Activated CD4-positive, alpha-beta T cell treated with anti-CD3 and anti-CD28 coated beads, Interleukin-2, Interleukin-4, amounts not matched to agents 100 ng/mL and 50 ng/mL, durations not matched to agents 16 hours and 8 hours (primary cell): ENCODE data around the gene SLC6A6.

Source experiments
- DNase-seq: peaks from one replicate; pipeline ENCODE4 v3.0.0-alpha.2; 2020; ENCODE audit warnings: low spot score

SLC6A6 gene

DNA sequence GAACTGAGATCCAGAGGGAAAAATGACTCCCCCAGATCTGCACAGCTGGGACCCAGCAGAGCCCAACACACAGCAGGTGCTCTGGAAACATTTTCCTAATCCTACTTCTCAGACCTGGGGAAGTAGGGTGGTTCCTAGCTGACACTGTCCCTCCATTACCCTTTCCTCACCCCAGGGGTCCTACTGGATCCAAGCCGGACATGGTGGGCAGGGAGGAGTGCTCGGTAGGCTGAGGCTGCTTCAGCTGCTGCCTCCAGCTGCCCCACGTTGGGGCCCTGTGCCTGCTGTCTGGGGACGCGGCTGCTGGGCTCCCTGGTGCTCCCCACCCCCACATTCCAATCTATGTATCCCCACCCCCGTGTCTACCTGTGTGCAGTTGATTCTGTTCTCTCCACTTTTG, 29.8 kb upstream of the SLC6A6 start:
- no peak for DNase-seq

DNA sequence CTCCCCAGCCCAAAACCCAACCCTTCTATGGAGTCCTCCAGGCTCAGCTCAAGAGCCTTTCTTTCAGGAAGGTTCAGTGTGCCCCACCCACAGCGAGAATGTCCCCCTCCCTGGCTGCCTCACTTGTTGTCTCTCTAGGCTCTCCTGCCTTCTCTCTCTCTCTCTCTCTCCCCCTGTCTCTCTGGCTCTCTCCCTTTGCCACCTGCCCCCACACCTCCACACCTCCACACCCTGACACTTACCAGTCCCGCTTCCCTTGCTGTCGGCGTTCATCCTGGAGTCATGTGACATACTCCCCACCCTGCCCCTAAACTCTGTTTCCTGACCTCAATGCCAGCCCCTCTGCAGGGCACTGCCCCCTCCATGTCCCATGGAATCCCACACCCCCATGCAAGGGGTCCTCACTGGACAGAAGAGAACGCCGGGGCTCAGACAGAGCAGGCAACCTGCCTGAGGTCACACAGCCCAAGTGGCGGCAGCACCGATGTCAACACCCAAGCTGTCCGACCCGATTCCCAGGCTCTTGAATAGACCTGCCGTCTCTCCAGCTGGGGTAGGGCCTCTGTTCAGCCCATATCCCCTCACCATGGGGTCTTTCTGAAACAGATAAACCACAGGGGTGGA, 28.5 kb upstream of the SLC6A6 start:
- DNase-seq: no peak

DNA sequence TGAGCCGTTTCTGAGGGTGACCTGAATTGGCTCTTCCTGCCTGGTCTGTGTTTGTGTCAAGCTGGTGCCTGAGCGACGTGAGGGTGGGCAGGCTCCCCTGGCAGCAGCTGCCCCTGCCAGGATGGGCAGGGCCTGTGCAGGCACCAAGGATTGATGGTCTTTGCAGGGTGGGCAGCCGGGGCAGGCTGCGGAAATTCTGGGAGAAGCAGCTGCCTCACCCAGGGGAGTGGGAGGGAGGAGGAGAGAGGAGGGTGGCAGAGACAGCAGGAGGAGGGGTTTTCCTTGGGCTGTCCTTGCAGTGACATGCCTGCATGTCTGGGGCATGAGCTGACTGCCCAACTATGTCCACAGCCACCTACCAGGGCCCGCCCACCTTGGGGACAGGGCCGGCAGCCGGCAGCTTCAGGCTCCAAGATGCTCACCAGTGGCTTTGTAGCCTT, 27.9 kb upstream of the SLC6A6 start:
- no peak for DNase-seq

DNA sequence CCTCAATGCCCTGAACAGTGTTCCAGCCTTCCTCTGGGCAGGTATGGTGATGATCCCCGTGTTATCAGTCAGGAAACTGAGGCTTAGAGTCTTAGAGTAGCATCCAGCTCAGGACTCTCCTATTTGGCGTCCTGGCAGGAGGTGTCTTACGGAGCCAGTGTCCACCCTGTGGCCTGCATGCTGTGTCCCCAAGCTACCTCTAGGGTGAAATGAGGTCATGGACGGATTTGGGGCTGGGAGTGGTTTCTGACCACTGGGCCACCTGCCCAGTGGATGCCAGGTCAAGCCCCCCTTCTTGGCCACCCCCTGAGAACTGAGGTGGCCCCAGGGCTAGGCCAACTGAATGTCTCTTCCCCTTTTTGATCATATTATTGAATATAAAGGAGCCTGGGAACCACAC, 27.2 kb upstream of the SLC6A6 start:
- DNase-seq: no peak

DNA sequence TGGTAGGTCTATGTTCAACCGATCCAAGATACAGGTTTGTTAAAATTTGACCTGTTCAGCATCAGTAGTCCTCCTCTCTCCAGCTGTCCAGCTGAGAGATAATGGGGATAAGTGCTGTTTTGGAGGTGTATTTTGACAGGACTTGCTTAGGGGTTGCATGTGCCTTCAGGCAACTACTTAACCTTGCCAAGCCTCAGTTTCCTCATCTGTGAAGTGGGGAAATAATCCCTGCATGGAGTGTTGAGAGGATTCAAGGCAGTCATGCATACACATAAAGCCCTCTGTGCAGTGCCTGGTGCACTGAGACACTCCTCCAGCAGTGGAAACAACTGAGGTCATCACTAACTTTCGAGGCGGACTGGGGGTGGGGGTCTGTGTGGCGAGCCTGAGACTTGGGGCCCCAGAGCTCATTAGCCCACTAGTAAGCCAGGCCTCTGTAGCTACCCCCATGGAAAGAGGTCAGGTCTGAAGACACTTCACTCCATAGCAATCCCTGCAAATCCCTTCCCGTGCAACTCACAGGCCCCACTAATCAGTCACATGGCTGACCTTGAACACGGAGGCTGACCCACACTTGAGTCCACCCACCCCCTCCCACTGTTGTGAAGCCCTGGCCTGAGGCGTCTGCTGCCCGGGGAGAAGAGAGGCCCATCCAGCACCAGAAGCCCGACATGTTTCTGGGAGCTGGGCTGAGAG, 25.9 kb upstream of the SLC6A6 start:
- DNase-seq: no peak

DNA sequence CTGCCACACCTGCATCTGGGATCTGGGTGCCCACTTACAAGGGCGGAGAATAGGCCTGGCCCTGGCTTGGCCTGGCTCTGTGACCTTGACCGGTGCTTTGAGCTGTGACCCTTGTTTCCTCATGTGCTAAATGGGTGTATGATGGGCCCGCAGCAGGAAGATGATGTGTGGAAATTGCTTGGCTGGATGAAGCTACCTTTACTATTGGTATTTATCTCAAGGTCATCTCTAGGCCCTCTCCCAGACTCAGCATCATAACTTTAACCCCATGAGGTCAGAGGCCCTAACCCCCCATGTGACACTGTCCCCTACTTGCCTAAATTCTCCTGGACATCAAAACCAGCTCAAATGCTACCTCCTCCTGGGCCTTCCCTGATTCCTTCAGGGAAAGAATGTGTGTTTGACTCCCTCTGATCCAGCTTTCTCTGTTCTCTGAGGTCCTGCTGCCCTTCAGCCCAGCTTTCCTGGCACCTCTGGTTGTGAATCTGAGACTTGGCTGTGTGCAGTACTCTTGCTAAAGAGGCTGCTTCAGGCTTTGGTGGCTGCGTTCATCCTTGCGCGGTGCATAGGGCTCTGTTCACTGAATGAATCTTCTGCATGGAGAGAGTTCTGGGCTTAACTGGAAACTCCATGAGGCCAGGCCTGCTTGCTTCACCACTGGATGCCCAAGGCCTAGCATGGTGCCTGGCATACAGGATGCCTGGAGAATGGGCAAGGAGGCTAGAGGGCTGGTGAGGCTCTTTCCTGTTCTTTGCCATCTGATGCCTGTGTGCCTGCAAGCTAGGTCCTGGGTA, 25.2 kb upstream of the SLC6A6 start:
- DNase-seq: no peak

DNA sequence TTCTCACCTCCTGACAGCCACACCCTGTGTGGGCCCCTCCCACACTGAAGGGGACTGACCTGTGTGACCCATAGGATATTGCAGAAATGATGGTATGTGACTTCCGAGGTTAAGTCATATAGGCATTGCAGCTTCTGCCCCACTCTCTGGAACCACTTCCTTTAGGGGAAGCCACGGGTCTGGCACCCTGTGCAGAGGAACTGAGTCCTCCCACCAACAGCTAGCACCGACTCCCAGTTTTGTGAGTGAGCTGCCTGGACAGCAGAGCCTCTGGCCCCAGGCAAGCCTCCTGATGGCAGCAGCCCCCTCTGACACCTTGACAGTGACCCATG, 24.6 kb upstream of the SLC6A6 start:
- DNase-seq: peak; percentile 71

DNA sequence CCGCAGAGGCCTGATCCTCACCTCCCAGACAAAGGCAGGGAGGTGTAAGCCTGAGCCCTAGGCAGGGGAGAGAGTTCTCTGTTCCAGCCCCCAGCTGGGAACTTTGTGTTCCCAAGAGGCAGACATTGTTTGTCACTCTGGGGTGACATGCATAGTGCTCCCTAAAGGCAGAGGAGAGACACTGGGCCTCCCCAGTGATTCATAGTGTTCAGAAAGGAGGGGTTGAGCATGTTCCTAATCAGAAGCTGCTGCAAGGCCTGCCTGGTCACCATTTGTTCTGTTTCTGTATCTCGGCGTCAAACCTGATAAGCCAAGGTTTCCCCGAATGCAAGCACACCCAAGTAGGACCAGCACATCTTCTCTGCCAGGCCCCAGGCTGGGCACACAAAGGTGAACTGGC, 24.0 kb upstream of the SLC6A6 start:
- no peak for DNase-seq

DNA sequence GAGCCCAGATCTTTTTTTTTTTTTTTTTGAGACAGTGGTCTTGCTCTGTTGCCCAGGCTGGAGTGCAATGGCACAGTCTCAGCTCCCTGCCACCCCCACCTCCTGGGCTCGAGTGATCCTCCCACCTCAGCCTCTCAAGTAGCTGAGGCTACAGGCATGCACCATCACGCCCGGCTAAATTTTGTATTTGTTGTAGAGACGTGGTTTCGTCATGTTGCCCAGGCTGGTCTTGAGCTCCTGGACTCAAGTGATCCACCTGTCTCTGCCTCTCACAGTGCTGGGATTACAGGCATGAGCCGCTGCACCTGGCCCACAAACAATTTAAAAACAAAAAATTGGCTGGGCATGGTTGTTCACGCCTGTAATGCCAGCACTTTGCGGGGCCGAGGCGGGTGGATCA, 22.6 kb upstream of the SLC6A6 start:
- no peak for DNase-seq

DNA sequence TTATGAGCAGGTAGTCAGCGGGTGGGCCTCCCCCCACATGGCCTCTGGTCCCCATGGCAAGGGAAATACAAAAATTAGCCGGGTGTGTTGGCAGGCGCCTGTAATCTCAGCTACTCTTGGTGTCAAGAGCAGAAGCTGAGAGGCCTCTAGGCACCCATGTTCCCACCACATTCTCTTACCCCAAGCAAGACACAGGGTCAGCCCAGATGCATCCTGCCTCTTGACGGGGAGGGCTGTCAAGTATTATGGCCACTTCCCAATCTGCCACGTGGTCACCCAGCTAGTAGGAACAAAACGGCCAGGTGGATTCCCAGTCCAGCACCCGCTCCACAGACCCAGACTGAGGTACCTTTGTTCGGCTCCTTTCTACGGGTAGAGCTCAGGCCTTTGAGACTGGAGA, 16.2 kb upstream of the SLC6A6 start:
- no peak for DNase-seq

DNA sequence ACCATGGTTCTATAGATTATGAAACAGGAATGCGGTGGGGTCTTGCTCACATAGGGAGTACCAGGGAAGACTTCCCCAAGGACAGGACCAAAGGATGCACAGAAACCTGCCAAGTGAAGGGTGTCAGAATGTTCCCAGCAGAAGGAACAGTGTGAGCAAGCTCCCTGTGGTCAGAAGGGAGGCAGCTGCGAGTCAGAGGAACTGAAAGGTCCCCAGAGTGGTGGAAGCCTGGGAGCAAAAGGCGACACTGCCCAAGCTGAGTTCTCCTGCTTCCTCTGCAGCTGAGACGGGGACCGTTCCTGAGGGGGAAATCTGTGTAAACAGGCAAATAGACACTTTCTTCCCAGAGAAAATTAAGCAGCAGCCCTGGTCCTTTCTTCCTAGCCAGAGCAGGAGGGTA, 14.2 kb upstream of the SLC6A6 start:
- DNase-seq: no peak

DNA sequence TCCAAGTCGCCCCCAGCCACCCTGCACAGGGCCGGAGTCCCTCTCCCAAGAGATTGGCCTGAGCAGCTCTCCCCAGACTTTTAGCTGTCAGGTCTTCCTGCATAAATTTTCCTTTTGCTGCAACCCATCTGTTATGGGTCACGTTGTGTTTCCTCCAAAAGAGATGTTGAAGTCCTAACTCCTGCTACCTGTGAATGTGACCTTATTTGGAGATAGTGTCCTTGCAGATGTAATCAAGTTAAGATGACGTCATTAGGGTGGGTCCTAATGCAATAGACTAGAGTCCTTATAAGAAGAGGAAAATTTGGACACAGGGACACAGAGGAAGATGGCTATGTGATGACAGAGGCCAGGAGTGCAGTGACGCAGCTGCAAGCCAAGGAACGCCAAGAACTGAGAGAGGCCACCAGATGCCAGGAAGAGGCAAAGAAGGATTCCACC, 13.2 kb upstream of the SLC6A6 start:
- DNase-seq: no peak

DNA sequence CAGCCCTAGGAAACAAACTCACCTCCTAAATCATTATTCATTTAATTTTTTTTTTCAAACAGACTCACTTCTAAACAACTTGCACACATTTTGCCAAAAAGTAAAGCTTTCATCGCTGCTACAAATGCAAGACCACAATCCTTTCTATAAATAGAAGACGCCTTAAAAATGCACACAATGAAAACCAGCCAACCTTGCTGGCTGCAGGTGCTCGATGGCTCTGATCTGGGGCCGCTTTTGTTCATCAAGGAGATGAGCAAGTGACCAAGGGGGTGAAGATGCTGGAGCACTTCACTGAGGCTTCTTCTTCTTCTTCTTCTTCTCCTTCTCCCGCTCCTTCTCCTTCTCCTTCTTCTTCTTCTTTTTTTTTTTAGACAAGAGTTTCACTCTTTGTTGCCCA, 12.7 kb upstream of the SLC6A6 start:
- DNase-seq: no peak

DNA sequence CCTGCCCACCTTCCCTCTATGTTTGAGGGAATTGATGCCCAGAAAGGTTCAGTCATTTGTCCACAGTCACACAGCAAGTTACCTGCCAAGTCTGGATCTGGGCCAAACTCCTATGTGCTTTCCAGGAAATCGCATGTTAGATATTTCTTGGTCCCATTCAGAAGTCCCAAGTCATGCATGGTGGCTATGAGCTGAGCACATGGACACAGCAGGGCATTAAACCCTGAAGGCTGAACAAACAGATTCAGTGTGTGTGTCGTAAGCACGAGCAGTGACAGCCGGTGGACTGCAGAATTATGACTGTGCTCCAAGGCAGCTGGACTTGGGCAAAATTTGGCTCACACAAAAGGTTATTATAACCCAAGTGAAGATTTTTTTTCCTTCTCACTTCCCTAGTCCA, 11.4 kb upstream of the SLC6A6 start:
- no peak for DNase-seq

DNA sequence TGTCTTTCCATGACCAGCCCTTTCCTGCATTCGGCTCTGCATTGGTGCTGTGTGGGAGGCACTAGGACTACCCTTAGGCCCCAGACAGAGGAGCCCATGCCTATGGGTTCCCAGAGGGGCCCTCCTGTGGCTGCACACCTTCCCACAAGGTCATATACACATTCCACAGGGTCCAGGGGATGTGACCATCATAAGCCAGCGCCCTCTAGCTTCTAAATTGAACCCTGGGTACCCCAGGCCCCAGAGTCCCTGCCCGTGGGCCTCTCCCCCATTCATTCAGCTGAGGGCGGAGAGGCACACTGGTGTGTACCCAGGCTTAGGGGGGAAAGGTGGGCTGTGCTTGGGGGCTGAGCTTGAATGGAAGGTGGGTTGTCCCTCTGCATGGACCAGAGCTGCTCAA, 10.2 kb upstream of the SLC6A6 start:
- DNase-seq: no peak

DNA sequence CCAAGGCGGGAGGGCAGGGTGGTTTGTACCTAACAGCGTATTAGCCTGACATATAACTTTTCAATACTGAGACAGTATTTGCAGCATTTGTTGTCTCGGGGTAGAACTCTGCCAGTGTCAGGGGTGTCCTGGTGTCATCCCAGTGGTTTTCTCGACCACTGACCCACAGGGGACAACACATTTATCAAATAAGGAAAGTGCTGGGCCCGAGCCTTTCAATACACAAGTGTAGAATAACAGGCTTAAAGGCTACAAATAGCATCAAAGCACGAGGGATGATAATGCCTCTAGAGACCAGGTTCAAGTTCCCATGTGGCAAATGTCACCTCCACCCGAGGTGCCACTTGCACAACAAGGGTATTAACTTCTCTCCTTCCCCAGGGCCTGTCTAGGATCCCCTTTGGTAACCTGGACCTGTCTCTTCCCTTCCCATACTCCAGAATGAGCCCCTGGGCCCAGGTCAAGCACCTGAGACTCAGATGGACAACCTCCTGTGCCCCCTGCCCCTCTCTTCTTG, 9.5 kb upstream of the SLC6A6 start:
- DNase-seq: no peak

DNA sequence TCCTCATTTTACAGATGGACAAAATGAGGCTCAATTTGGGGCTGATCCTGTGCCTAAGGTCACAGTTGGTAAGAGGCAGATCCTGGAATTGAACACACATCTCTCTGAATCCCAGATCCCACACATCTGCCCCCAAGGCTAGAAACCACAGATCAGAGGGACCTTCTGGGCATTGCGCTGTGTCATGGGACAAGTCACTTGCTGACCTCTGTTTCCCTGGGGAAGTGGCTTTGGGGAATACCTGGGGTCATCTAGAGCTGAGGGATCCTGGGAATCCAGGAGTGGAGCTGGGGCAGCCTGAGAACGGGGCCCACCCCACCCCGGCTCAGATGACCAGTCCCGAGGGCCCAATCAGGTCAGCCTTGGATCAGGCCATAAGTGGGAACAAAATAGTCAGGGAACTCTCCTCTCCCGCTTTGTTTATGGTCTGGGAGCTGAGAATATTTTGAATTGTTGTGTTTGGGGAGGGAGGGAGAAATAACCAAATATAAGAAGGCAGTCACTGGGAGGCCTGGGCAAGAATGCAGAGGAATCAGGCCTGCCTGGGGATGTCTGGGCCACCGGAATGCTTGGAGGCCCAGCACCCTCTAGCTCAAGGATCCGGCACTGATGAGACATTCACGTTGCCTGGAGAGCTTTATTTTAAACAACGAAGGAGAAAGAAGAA, 8.8 kb upstream of the SLC6A6 start:
- no peak for DNase-seq

DNA sequence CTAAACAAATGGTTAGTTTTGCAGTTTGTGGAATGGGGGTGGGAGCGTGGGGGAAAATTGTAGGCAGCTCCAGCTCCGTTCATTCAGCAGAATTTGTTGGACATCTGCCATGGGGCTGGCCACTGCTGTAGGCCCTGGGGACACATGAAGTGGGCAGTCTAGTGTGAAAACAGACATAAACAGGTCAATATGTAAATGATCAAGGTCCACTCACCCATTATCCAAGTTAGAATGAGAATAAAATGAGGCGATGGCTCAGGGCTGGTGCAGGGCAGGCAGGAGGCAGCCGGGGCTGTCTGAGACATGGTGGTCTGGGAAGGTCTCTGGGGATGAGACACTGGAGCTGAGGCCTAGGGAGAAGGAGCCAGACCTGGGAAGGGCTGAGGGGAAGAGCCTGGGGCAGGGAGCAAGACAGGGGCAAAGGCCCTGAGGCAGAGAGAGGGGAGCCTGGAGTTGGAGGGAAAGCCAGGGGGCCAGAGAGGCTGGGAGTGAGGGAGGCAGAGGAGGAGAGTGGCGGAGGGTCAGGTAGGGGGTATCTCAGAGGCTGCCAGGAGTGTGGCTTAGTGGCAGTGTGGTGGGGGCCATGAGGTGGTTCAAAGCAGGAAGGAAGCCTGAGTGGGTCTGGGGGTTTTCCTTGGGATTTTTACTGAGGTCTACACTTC, 6.2 kb upstream of the SLC6A6 start:
- no peak for DNase-seq

DNA sequence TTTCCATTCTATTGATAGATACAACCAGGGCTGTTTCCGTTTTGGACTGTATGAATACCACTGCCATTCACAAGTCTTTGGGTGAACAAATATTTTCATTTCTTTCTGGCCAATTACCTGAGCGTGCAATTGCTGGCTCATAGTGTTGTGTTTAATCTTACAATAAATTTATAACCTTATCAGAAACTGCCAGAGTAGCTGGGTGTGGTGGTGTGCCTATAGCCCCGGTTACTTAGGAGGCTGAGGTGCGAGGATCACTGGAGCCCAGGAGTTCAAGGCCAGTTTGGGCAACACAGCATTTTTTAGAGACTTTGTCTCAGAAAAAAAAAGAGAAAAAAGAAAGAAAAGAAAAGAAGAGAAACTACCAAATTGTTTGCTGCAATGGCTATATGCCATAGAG, 5.4 kb upstream of the SLC6A6 start:
- DNase-seq: no peak

DNA sequence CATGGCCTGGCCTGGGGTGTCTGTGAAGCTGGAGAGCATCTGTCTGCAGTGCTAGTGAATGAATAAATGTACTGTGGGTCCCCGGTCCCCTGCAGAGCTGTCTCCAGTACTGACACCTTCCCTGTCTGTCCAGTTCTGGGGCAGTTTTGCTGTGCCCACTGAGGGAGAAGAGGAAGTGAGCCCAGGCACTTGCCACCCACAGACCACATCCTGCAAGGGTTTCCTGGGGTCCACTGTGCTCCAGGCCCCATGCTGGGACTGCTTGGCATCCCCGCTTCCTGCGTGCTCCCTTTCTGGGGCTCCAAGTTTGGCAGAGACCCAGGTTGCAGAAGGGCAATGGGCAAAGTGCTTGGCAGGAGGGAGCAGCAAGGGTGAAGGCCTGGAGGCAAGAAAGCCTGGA, 4.9 kb upstream of the SLC6A6 start:
- no peak for DNase-seq

DNA sequence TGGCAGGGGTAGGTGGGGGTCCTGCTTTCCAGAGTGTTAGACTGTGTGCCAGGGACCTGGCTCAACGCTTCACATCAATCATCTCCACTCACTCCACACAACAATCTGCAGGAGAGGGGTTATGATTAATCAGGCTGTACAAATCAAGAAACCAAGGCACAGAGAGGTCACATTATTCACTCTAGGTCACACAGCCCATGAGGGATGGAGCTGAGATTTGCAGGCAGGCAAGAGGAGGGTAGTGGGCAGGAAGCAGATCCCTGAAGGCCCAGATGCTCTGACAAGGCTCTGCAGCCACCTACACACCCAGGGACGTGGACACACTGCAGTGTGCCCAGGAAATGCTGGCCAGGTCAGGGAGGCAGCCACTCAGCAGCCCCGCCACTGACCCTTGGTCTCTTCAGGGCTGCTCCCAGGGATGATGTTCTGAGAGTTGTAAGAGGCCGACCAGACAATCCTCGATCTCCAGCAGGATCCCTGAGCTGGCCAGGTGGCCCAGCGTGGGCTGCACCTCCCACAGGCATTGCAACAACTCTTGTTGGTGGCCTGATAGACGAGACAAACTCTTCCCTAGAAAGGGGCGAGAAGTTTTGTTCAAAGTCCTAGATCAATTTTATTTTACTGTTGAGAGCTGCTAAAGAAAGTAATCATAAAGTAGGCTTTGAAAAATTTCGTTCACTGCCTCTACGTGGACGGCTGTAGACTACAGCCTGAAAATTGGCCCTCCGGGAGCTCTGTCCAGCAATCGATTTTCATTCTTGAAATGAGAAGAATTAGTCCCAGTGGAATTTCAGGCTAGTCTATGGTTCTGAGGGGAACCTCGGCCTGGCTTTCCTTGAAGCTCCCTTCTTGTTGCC, 4.2 kb upstream of the SLC6A6 start:
- no peak for DNase-seq
